Neural cell (in vitro differentiated cells): ENCODE data around the gene KIF5C.

Experiments
- CTCF ChIP-seq: fragments of 450-650 bp; IDR thresholded peaks from 2 replicates; pipeline ENCODE4 v1.5.1; 2014; ENCODE audit warnings: antibody characterized with exemption, mild to moderate bottlenecking, moderate library complexity; ENCODE audit not compliant: poor library complexity, severe bottlenecking
- EP300 ChIP-seq: fragments of 450-650 bp; conservative IDR thresholded peaks from 2 replicates; pipeline ENCODE4 v1.6.1; 2014; ENCODE audit warnings: antibody characterized with exemption, mild to moderate bottlenecking, moderate library complexity; ENCODE audit not compliant: poor library complexity, severe bottlenecking
- EZH2 ChIP-seq: fragments of 200-600, 300-800 bp; shearing (Covaris generic), sonication (generic); IDR thresholded peaks from 2 replicates; pipeline ENCODE4 v1.6.1; 2014; ENCODE audit warnings: antibody characterized with exemption, low read length, borderline replicate concordance, mild to moderate bottlenecking; ENCODE audit not compliant: insufficient read depth, poor library complexity, severe bottlenecking
- MXI1 ChIP-seq: fragments of 450-650 bp; conservative IDR thresholded peaks from 2 replicates; pipeline ENCODE4 v1.6.1; 2014; ENCODE audit warnings: antibody characterized with exemption, mild to moderate bottlenecking; ENCODE audit not compliant: poor library complexity, severe bottlenecking
- POLR2AphosphoS5 ChIP-seq: IDR thresholded peaks from 2 replicates; pipeline ENCODE4 v1.6.1; 2012
- RAD21 ChIP-seq: fragments of 450-650 bp; conservative IDR thresholded peaks from 2 replicates; pipeline ENCODE4 v1.6.1; 2014; ENCODE audit warnings: antibody characterized with exemption, mild to moderate bottlenecking, moderate library complexity
- SMC3 ChIP-seq: fragments of 450-650 bp; conservative IDR thresholded peaks from 2 replicates; pipeline ENCODE4 v1.6.1; 2014; ENCODE audit warnings: antibody characterized with exemption, mild to moderate bottlenecking, moderate library complexity; ENCODE audit not compliant: poor library complexity
- TAF1 ChIP-seq: IDR thresholded peaks from 2 replicates; pipeline ENCODE4 v1.6.1; 2012; ENCODE audit warnings: low read depth
- TF ChIP-seq, protein P1 (sequence below): IDR thresholded peaks from 2 replicates; pipeline ENCODE4 v1.6.1; 2012; ENCODE audit warnings: borderline replicate concordance

DNA sequence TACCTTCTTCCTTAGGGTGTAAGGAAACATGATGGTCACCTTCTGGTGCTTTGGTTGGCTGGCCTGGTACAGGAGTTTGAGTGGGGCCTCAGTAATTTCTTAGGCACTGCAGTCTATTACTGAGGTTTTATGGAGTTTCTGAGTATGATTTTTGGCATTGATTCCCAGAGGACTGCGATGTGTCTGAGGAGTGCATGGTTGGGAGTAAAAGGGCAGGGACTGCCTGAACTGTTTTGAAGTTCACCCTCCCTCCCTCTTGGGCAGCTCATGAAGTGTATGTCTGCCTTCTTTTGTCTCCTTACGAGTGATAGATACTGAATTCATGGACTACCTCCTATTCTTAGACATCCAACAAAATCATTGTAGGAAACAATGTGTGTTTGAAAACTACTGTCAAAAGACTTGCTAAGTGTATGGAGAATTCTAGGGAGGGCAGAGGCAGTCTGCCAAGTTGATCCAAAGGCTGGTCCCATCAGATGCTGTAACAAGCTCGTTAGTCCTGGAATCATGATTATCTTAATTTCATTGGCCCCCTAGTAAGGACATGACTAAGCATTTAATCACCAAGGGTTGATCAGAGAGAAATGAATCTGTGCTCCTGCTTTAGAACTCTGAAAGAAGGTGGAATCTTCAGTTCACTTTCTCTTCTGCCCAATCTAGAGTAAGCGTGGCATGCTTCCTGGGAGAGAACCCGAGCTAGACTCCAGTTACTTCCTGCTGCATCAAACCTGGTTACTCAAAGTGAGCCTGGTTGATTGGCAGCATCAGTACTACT lies 190.0 kb downstream of the KIF5C start:
- TF ChIP-seq CTCF (no peak), EZH2 (no peak), SMC3 (no peak), EP300 (no peak), POLR2AphosphoS5 (no peak), RAD21 (no peak), TAF1 (no peak), MXI1 (no peak)
- TF ChIP-seq, protein P1, sequence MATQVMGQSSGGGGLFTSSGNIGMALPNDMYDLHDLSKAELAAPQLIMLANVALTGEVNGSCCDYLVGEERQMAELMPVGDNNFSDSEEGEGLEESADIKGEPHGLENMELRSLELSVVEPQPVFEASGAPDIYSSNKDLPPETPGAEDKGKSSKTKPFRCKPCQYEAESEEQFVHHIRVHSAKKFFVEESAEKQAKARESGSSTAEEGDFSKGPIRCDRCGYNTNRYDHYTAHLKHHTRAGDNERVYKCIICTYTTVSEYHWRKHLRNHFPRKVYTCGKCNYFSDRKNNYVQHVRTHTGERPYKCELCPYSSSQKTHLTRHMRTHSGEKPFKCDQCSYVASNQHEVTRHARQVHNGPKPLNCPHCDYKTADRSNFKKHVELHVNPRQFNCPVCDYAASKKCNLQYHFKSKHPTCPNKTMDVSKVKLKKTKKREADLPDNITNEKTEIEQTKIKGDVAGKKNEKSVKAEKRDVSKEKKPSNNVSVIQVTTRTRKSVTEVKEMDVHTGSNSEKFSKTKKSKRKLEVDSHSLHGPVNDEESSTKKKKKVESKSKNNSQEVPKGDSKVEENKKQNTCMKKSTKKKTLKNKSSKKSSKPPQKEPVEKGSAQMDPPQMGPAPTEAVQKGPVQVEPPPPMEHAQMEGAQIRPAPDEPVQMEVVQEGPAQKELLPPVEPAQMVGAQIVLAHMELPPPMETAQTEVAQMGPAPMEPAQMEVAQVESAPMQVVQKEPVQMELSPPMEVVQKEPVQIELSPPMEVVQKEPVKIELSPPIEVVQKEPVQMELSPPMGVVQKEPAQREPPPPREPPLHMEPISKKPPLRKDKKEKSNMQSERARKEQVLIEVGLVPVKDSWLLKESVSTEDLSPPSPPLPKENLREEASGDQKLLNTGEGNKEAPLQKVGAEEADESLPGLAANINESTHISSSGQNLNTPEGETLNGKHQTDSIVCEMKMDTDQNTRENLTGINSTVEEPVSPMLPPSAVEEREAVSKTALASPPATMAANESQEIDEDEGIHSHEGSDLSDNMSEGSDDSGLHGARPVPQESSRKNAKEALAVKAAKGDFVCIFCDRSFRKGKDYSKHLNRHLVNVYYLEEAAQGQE = no peak
